ENCODE measurements around the gene FKBP4.

DNA sequence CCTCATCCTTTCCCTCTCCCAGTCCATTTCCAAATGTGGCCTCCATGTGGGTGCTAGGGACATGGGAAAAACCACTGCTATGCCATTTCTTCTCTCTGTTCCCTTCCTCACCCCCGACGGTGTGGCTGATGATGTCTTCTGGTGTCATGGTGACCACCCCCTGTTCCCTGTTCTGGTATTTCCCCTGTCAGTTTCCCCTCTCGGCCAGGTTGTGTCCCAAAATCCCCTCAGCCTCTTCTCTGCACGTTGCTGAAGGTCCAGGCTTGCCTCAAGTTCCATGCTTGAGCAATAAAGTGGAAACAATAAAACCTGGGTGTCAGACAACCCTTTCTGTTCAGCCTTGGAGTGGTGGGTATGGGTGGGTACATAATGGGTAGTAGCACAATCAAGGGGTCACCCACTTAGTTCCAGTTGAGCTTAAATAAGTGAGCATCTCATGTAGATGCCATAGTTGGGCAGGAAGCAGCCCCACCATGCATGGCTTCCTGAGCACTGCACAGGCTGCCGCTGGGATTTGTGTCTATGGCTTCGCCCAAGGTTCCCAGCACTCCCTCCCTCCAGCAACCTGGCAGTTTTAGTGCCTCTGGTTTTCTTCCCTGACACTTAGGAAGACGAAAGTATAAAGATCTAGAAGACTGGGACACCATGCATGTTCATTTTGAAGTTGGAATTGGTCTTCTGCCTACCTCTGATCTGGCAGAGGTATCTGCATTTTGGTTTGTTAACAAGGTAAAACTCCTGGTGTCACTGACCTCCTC is 9.0 kb downstream of the FKBP4 start:
- no peak for TF ChIP-seq POLR2A (IDR thresholded peaks at IDR 0.05)
- TF ChIP-seq, protein P1, sequence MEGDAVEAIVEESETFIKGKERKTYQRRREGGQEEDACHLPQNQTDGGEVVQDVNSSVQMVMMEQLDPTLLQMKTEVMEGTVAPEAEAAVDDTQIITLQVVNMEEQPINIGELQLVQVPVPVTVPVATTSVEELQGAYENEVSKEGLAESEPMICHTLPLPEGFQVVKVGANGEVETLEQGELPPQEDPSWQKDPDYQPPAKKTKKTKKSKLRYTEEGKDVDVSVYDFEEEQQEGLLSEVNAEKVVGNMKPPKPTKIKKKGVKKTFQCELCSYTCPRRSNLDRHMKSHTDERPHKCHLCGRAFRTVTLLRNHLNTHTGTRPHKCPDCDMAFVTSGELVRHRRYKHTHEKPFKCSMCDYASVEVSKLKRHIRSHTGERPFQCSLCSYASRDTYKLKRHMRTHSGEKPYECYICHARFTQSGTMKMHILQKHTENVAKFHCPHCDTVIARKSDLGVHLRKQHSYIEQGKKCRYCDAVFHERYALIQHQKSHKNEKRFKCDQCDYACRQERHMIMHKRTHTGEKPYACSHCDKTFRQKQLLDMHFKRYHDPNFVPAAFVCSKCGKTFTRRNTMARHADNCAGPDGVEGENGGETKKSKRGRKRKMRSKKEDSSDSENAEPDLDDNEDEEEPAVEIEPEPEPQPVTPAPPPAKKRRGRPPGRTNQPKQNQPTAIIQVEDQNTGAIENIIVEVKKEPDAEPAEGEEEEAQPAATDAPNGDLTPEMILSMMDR (IDR thresholded peaks at IDR 0.05): no peak
